HEK293 (cell line): ENCODE measurements around the gene PLAAT5.

Experiments
- CTCF ChIP-seq: fragments of 450-650 bp; formaldehyde crosslinking; IDR thresholded peaks from 2 replicates; pipeline ENCODE4 v1.5.1; 2016; ENCODE audit warnings: missing biosample characterization, missing genetic modification characterization
- PRDM2 ChIP-seq: fragments of 450-650 bp; formaldehyde crosslinking; IDR thresholded peaks from 2 replicates; pipeline ENCODE4 v1.5.1; 2016; ENCODE audit warnings: missing biosample characterization, missing genetic modification characterization, borderline replicate concordance
- ZNF548 ChIP-seq: fragments of 450-650 bp; formaldehyde crosslinking; IDR thresholded peaks from 2 replicates; pipeline ENCODE4 v1.5.1; 2016; ENCODE audit warnings: missing biosample characterization, missing genetic modification characterization

- TF ChIP-seq ZNF548 (tag by site-specific recombination) = no peak
- TF ChIP-seq CTCF (tag by site-specific recombination) = no peak
- TF ChIP-seq PRDM2 (tag by site-specific recombination) = no peak
Measured at GRCh38 chr11:63445720-63446119, 45.2 kb downstream of the PLAAT5 start.
